Ramos (cell line): ENCODE results near the gene C7.
"Not testable (repeated sequence)": the region's sequence is repeated elsewhere in the genome, so short reads cannot be mapped to it uniquely, and the experiment has no call there.

Experiments used
- in situ Hi-C: fragments of 300-500 bp; cut with MboI; formaldehyde crosslinking; loops from one replicate; pipeline ENCODE4 v1.14.3; 2022; ENCODE audit warnings: low sequenced_read_pairs; ENCODE audit not compliant: unreplicated experiment

Gene C7

DNA sequence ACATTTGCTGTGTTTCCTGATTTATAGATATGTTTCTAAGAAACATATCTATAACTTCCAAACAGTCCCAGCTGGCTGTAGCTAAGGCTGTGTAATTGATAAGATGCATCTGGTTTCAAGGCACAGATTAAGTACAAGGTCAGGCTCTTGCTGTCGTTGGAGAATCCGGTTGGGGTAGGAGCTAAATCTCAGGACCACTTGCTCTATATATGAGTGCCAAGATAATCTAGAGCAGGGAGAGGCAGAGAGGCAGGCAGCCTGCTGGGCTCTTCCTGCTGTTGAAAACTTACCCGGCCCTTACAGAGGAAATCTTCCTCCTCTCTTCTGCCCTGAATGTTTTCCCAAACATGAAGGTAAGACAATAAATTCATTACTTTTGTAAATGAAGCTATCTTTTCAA lies at the start of gene C7:
Gene C7 (plus strand): TSS at position 234 of the 400 bp plus-strand sequence. CDS start 114 bp downstream, at position 348.
- in situ Hi-C loops: no loop called here

DNA sequence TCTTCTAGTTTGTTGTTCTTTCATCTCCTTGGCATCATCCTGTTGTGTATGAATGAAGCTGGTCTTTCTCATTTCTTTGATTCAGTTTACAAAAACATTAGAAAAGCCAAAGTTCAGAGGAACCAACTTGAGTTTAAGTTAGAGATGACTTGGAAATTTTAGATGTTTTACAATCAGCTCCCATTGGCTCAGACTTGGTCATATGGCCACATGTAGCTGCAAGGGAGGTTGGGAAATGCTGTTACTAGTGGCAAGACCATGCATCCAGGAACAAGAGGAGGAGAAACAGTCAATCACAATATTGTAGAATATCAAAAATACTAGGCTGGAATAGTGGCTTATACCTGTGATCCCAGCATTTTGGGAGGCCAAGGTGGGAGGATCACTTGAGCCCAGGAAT lies 48.6 kb upstream of the C7 start:
- in situ Hi-C loops: no loop called here

DNA sequence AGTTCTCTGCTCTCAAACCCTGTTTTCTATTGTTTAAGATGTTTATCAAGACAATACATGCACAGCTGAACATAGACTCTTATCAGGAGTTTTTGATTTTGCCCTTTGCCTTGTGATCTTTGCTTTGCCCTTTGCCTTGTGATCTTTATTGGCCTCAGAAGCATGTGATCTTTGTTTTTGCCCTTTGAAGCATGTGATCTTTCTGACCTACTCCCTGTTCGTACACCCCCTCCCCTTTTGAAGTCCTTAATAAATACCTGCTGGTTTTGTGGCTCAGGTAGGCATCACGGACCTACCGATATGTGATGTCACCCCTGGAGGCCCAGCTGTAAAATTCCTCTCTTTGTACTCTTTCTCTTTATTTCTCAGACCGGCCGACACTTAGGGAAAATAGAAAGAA lies 44.3 kb upstream of the C7 start:
- in situ Hi-C loops: not testable (repeated sequence)

DNA sequence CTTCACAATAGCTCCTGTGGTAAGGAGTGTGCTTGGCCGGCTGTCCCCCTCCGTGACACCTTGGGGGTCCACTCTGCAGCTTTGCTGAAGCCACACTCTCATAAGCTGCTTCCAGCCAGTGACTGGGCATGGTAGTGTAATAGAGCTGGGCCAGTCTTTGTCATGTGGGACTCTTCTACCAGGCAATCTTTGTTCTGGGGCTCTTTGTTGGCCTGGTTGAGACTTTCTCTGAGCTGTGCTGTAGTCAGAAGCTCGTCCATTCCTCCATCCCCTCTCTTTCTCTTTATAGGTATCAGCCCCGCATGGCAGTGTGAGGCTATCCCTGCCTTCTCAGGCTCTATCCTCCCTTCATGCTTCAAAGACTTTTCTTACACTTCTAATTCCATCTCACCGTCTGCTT lies 42.5 kb upstream of the C7 start:
- in situ Hi-C loops: no loop called here

DNA sequence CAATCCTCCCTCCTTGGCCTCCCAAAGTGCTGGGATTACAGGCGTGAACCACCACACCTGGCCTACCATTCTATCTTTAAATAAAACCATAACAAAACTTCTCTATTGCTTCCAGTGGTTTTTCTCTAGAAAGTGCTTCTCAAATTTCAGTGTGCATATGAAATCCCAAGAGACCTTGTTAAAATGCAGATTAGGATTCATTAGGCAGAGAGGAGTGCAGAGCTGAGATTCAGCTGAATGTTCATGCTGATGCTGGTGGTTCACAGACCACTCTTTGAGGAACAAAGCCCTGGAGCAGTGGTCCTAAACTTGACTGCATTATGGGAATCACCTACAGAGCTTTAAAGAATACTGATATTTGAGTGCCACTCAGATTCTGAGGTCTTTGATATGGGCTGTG lies 39.9 kb upstream of the C7 start:
- in situ Hi-C loops: no loop called here

DNA sequence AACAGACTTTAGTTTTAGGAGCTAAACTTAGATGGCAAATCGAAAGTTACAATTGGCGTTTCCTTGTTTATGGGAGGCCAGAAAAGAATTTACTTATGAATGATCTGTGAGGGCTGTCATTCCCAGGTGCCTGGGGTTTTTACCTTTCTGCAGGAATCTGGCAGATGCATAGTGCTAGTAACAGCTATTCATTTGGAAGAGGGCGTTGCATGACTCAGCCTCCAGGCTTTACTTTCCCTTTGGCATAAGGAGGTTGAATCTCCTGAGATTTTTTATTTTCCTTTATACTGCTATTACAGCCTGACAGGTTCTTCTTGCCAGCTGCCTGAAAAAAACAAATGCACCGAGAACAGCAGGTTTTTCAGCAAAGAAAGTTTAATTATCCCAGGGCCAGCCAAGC lies 38.1 kb upstream of the C7 start:
- in situ Hi-C loops: no loop called here

DNA sequence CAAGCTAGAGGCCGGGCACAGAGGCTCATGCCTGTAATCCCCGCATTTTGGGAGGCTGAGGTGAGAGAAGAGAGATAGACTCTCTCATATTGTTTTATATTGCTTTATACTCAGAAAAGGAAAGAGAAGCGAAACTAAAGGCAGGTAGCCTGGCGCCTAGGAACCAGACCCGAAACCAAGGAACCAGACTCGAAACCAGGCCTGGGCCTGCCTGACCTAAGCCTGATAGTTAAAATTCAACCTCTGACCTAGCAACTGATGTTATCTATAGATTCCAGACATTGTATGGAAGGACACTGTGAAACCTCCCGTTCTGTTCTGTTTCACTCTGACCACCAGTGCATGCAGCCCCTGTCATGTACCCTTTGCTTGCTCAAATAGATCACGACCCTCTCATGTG lies 37.0 kb upstream of the C7 start:
- in situ Hi-C loops: not testable (repeated sequence)

DNA sequence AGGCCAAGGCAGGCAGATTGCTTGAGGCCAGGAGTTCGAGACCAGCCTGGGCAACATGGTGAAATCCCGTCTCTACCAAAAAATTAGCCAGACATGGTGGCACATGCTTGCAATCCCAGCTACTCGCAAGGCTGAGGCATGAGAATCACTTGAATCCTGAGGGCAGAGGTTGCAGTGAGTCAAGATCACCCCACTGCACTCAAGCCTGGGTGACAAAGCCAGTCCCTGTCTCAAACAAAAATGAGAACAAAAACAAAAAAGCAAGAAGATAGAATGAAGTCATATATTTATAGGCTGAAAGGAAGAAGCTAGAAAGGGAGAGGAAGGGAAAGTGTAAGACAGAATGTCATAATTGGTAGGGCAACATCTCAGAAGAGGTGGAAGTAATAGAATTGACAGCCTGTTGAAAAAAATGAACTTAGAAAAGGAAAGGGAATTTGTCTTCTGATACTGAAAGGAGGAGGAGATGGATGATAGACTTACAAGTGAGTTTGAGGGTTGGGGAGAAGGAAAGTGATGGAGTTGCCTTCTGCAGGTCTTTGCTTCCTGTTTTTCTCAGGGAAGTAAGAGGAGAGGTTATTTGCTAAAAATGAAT lies 35.9 kb upstream of the C7 start:
- in situ Hi-C loops: no loop called here

DNA sequence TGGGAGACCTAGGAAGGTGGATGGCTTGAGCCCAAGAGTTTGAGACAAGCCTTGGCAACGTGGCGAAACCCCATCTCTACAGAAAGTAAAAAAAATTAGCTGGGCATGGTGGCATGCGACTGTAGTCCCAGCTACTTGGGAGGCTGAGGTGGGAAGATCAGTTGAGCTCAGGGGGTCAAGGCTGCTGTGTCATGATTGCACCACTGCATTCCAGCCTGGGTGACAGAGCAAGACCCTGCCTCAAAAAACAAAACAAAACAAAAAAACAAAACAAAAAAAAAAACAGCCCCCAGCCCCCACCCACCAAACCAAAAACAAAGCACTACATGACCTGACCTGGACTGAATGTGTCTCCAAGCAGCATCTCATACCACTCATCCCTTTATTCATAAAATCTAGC lies 33.3 kb upstream of the C7 start:
- in situ Hi-C loops: loop anchor here (25.0 kb wide), 2 partner anchors 914 to 1289 kb away; no protein-coding TSS in a partner anchor

DNA sequence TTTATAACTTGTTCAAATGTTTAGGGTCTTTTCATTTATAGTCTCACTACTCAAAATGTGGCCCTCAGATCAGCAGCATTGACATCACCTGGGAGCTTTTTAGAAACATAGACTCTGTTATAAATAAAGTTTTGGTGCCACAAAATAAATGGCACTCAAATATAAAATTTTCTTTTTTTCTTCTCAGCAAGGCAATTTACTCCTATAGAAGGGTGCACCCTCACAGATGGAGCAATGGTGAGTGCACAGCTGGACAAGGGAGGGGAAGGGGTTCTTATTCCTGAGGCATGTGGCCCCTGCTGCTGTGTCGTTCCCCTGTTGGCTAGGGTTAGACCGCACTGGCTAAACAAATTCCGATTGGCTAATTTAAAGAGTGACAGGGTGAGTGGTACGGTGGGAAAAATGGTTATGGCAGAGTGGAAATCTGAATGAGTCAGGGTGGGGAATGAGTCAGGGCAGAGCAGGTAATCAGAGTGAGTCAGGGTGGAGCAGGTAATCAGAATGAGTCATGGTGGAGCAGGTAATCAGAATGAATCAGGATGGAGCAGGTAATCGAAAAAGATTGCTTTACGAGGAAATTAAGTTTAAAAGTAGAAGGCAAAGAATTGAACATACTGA lies 31.8 kb upstream of the C7 start:
- in situ Hi-C loops: loop anchor here (25.0 kb wide), 2 partner anchors 915 to 1290 kb away; no protein-coding TSS in a partner anchor

DNA sequence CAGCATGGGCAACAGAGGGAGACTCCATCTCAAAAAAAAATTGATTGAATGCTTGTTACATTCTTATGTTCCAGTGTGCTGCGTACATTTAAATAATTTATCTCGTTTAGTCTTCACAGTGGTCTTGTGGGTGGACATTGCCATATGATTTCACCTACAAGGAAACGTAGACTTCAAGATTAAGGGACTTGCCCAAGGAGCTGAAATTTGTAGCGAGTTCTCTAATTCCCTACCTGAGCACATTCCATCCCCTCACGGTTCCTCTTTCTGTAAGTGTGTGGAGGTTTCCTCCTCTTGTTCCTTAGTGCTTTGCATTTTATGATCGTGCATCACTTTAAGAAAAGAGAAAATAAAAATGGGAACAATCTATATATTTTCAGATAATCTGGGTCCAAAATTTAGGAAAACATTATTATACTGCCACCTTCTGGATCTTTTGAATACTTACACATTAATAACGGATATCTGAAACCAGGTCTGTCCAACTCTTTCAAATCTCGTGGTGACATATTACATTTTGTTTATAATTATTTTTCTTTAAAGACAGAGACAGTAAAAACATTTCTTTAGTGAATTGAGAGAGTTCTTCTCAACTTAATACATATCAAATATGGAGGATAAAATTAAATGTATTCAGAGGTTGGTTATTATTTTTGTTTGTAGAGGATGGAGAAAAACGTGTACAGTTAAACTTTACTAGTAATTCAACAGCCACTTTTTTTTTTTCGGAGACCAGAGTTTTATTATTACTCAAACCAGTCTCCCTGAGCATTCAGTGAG lies 29.9 kb upstream of the C7 start:
- in situ Hi-C loops: loop anchor here (25.0 kb wide), 2 partner anchors 917 to 1292 kb away; no protein-coding TSS in a partner anchor

DNA sequence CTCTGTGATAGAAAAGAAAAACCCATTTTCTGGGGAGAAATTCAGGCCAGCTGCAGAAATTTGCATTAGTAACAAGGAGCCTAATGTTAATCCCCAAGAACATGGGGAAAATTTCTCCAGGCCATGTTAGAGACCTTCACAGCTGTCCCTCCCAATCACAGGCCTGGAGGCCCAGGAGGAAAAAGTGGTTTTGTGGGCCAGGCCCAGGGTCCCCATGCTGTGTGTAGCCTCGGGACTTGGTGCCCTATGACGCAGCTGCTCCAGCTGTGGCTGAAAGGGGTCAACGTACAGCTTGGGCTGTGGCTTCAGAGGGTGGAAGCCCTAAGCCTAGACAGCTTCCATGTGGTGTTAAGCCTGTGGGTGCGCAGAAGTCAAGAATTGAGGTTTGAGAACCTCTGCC lies 27.0 kb upstream of the C7 start:
- in situ Hi-C loops: loop anchor here (25.0 kb wide), 2 partner anchors 920 to 1295 kb away; no protein-coding TSS in a partner anchor

DNA sequence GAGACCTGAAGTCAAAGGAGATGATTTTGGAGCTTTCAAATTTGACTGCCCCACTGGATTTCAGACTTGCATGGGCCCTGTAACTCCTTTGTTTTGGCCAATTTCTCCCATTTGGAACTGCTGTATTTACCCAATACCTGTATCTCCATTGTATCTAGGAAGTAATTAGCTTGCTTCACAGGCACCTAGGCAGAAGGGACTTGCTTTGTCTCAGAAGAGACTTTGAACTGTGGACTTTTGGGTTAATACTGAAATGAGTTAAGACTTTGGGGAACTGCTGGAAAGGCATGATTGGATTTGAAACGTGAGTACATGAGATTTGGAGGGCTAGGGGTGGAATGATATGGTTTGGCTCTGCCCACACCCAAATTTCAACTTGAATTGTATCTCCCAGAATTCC lies 26.2 kb upstream of the C7 start:
- in situ Hi-C loops: loop anchor here (25.0 kb wide), 2 partner anchors 921 to 1296 kb away; no protein-coding TSS in a partner anchor

DNA sequence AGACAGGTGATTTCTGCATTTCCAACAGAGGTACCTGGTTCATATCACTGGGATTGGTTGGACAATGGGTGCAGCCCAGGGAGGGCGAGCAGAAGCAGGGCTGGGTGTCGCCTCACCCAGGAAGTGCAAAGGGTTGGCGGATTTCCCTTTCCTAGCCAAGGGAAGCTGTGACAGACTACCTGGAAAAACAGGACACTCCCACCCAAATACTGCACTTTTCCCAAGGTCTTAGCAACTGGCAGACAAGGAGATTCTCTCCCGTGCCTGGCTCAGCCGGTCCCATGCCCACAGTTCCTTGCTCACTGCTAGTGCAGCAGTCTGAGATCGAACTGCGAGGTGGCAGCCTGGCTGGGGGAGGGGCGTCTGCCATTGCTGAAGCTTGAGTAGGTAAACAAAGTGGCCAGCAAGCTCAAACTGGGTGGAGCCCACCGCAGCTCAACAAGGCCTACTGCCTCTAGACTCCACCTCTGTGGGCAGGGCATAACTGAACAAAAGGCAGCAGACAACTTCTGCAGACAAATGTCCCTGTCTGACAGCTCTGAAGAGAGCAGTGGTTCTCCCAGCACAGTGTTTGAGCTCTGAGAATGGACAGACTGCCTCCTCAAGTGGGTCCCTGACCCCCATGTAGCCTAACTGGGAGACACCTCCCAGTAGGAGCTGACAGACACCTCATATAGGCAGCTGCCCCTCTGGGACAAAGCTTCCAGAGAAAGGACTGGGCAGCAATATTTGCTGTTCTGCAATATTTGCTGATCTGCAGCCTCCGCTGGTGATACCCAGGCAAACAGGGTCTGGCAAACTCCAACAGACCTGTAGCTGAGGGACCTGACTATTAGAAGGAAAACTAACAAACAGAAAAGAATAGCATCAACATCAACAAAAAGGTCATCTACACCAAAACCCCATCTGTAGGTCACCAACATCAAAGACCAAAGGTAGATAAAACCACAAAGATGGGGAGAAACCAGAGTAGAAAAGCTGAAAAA lies 13.6 kb upstream of the C7 start:
- in situ Hi-C loops: loop anchor here (25.0 kb wide), 2 partner anchors 933 to 1308 kb away; no protein-coding TSS in a partner anchor

DNA sequence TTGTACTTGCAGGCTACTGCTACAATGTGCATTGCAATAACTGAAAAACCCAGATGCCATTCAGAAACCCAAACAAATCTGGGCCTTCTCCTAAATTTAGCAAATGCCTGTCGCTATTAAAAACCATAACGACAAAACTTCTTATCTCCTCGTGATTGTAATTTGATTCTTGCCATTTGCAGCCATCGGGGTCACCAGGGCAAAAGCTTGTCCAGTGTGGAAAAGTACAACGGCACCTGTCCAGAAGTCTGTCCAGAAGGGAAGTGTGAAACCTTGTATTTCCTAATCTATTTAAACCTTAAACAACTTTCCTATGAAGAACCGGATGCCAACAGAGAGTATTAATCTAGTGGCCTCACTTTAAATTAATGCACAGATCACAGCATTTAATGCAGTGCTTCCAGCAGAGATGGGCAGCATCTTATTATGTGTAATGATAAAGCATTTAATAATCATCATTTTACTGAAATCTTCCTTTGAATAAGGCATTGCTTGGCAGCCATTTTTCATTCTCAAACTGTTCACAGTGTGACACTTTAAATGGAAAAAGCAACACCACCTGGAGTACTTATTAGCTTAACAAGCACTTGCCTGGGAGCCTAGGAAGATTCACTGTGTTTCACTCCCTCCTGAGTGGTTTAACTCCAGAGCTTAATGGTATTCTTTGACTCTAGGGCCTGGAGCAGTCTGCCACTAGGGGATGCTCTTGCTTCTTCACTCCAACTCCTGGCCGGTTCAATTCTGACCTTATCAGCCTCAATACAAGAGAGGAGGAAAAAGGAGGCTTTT lies 4.9 kb upstream of the C7 start:
- in situ Hi-C loops: no loop called here

DNA sequence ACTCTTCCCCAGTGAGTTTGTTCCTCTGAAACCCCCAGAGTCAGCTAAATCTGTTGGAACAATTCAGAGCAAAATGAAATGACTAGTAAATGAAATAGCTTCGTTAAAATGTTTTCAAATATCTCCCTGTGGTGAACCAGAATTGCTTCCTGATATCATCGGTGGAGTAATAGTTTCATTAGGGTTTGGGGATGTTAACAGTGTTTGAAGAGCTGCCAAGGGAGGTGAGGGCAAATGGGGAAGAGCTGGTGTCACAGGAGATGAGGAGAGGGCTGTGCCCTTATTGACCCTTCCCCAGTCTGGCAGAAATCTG lies 4.3 kb upstream of the C7 start:
- in situ Hi-C loops: no loop called here

DNA sequence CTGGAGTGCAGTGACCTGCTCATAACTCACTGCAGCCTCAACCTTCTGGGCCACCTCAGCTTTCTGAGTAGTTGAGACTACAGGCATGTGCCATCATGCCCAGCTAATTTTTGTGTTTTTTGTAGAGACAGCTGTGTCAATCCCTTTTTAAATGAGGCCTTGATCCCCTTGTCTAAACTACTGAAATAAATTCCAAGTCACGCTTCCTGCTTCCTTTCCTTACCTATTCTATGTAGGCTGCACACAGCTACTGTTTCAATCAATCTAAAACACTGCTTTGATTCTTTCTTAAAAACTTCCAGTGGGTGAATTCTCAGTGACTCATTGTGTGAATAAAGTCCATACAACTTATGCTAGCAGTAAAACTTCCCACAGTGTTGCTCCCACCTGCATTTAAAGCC lies 2.9 kb upstream of the C7 start:
- in situ Hi-C loops: no loop called here

DNA sequence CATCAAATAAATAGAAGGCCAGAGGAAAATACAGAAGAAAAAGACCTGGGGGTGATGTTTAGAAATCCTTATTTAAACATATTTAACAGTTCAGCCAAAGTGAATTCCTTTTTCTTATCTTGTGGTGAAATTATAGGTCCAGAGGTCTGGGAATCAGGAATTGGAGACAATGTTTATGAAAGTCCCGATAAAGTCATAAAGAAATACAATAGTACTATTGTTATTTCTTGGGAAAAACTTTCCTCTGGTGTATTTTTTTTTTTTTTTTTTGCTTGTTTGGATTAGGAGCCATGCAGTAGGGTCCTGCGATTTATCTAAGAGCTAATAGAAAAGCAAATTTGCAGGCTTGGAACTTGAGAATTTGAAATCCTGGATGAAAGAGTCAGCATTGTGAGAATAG lies 426 bp downstream of the C7 start:
- in situ Hi-C loops: no loop called here

DNA sequence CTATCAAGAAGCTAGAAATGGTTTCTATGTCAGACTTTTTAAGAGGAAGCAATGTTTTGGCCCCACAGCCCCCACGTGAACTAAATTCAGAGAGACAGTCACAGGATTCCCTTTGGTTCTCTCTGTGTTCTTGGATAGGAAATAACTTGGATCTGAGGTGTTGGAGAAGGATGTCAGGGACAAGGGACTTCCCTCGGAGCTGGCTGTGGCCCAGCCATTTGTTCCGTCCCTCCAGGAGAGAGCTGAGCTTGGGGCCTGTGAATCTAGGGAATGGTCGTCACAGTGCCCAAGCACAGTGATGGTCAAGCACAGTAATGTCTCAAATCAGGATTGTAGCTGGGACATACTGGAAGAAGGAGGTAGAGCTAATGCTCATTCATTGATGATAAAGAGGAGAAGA lies 2.0 kb downstream of the C7 start:
- in situ Hi-C loops: no loop called here
